ENCODE results near the gene KRTAP10-9. TPM values are rescaled to one million over a fixed set of nuclear protein-coding genes. Genes with fewer than 3 reads are reported as not detected.

The KRTAP10-9 gene
- total RNA-seq, 1 donor from 2014 or later, result not detected

DNA sequence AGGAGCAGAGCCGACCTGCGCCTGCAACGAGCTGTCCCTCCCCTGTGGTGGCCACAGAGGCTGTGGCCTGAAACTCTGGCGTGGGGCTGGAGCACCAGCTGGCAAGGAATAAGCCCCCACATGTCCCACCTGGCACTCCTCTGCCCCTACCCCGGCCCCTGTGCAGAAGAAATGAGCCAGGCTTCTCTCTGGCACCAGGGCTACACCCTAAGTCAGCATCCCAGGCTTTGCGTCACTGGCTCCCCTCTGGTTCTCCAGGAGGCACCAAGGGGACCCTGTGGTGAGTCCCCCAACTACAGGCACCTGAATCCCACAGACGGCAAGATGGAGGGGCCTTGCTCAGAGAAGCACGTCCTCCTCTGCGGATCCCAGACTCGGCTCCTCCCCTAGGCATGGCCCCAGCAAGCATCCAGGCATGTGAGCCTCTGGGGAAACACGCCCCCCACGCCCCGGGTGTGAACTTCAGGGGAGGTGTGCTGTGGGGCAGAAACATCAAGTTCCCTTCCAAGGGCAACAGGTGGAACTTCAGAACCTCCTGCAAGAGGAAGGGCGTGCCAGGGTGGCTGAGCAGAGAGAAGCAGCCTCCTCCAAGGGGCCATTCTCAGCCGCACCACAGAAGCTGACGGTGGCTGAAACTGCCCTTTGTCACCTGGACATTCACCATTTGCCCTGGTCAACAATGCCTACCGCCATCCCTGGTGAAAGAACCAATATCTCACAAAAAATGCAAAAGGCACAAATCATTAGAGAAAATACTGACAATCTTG is 23.6 kb upstream of the KRTAP10-9 start:
- DNase-seq (ENCODE audit: low read depth) (no peak), FAIRE-seq (no peak)
- H3K4me3 ChIP-seq (ENCODE audit: insufficient read depth, low read depth, low read length), result no peak overlapping the region
- H3K9me3 Mint-ChIP-seq (ENCODE audit: unreplicated experiment), result peaks cover 11% of the 10 kb centered on the region
- no peak overlapping the region for H3K4me3 Mint-ChIP-seq (ENCODE audit: unreplicated experiment)
- TF ChIP-seq, protein P1, sequence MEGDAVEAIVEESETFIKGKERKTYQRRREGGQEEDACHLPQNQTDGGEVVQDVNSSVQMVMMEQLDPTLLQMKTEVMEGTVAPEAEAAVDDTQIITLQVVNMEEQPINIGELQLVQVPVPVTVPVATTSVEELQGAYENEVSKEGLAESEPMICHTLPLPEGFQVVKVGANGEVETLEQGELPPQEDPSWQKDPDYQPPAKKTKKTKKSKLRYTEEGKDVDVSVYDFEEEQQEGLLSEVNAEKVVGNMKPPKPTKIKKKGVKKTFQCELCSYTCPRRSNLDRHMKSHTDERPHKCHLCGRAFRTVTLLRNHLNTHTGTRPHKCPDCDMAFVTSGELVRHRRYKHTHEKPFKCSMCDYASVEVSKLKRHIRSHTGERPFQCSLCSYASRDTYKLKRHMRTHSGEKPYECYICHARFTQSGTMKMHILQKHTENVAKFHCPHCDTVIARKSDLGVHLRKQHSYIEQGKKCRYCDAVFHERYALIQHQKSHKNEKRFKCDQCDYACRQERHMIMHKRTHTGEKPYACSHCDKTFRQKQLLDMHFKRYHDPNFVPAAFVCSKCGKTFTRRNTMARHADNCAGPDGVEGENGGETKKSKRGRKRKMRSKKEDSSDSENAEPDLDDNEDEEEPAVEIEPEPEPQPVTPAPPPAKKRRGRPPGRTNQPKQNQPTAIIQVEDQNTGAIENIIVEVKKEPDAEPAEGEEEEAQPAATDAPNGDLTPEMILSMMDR (IDR thresholded peaks at IDR 0.05; ENCODE audit: insufficient read depth, low read depth, low read length), result no peak
- TF ChIP-seq EZH2 (IDR thresholded peaks at IDR 0.05; ENCODE audit: insufficient read depth, low read length), result no peak
- H3K79me2 ChIP-seq (ENCODE audit: insufficient read depth, low read length), result no peaks in the 10 kb centered on the region
- peaks cover 41% of the 10 kb centered on the region for H3K27me3 Mint-ChIP-seq (ENCODE audit: low read depth, unreplicated experiment)
- H3K27ac Mint-ChIP-seq (ENCODE audit: unreplicated experiment), result no peak overlapping the region
- H3K4me1 Mint-ChIP-seq (ENCODE audit: low read depth, unreplicated experiment), result no peaks in the 10 kb centered on the region
- peaks cover 2% of the 10 kb centered on the region for H3K36me3 Mint-ChIP-seq (ENCODE audit: low read depth, unreplicated experiment)
- H3K27ac ChIP-seq (ENCODE audit: low read depth, low read length), result no peak overlapping the region
- no peaks in the 10 kb centered on the region for H4K20me1 ChIP-seq (ENCODE audit: insufficient read depth, low read length)
- peaks cover 3% of the 10 kb centered on the region for H3K9me3 ChIP-seq (ENCODE audit: insufficient read depth, low read depth, low read length)
- no peak overlapping the region for H3K4me2 ChIP-seq (ENCODE audit: low read length)
- H3K27me3 ChIP-seq (ENCODE audit: insufficient read depth, low read length), result no peaks in the 10 kb centered on the region
- no peak overlapping the region for H2AFZ ChIP-seq (ENCODE audit: low read depth, low read length)
- H3K36me3 ChIP-seq (ENCODE audit: insufficient read depth, low read length), result no peaks in the 10 kb centered on the region
- H3K4me1 ChIP-seq (ENCODE audit: insufficient read depth, low read length), result no peaks in the 10 kb centered on the region
- no peak overlapping the region for H3K9ac ChIP-seq (ENCODE audit: low read length)

DNA sequence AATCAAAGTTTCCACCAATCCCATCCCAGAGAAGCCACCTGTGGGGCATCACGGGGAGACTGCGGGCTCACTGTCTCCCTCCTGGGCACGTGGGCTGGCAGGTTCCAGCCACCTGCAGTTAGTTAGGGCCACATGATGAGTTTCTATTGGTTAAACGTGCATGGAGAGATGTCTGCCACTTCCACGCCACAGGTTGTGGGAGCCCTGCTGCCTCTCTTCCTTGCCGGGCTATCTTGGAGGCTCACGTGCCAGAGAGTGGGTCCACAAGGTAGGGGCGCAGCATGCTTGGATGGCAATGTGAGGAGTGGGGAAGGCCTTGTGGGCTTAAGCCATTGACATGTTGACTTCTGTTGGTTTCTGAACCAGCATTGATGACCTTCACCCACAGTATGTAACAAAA is 23.0 kb upstream of the KRTAP10-9 start:
- Mint-ChIP-seq H3K27me3 (ENCODE audit: low read depth, unreplicated experiment) (peaks cover 41% of the 10 kb centered on the region), H3K27ac (ENCODE audit: unreplicated experiment) (no peak overlapping the region), H3K36me3 (ENCODE audit: low read depth, unreplicated experiment) (peaks cover 2% of the 10 kb centered on the region), H3K4me1 (ENCODE audit: low read depth, unreplicated experiment) (no peaks in the 10 kb centered on the region), H3K9me3 (ENCODE audit: unreplicated experiment) (peaks cover 10% of the 10 kb centered on the region), H3K4me3 (ENCODE audit: unreplicated experiment) (no peak overlapping the region)
- Histone ChIP-seq H3K27ac (ENCODE audit: low read depth, low read length) (no peak overlapping the region), H3K36me3 (ENCODE audit: insufficient read depth, low read length) (no peaks in the 10 kb centered on the region), H3K4me1 (ENCODE audit: insufficient read depth, low read length) (no peaks in the 10 kb centered on the region), H3K4me2 (ENCODE audit: low read length) (no peak overlapping the region), H2AFZ (ENCODE audit: low read depth, low read length) (no peak overlapping the region), H3K9me3 (ENCODE audit: insufficient read depth, low read depth, low read length) (peaks cover 3% of the 10 kb centered on the region), H4K20me1 (ENCODE audit: insufficient read depth, low read length) (no peaks in the 10 kb centered on the region), H3K9ac (ENCODE audit: low read length) (no peak overlapping the region), H3K4me3 (ENCODE audit: insufficient read depth, low read depth, low read length) (no peak overlapping the region), H3K79me2 (ENCODE audit: insufficient read depth, low read length) (no peaks in the 10 kb centered on the region), H3K27me3 (ENCODE audit: insufficient read depth, low read length) (no peaks in the 10 kb centered on the region)
- TF ChIP-seq, protein P1 (IDR thresholded peaks at IDR 0.05; ENCODE audit: insufficient read depth, low read depth, low read length), result no peak
- no peak for TF ChIP-seq EZH2 (IDR thresholded peaks at IDR 0.05; ENCODE audit: insufficient read depth, low read length)
- DNase-seq (ENCODE audit: low read depth) (no peak), FAIRE-seq (no peak)

DNA sequence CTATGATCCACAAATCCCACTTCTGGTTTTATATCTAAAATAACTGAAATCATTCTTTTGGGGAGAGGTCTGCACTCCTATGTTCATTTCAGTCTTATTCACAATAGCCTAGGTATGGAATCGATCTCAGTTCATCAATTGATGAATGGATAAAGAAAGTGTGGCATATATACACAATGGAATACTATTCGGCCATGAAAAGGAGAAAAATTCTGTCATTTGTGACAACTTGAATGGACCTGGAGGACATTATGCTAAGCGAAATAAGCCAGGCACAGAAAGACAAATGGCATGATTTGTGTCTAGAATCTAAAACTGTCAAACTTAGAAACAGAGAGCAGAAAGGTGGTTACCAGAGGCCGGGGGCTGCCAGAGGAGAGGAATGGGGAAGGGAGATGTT is 20.4 kb upstream of the KRTAP10-9 start:
- H3K4me1 ChIP-seq (ENCODE audit: insufficient read depth, low read length), result no peaks in the 10 kb centered on the region
- H3K9ac ChIP-seq (ENCODE audit: low read length), result no peak overlapping the region
- H3K4me3 Mint-ChIP-seq (ENCODE audit: unreplicated experiment), result no peak overlapping the region
- H4K20me1 ChIP-seq (ENCODE audit: insufficient read depth, low read length), result no peaks in the 10 kb centered on the region
- no peaks in the 10 kb centered on the region for H3K4me1 Mint-ChIP-seq (ENCODE audit: low read depth, unreplicated experiment)
- no peak overlapping the region for H2AFZ ChIP-seq (ENCODE audit: low read depth, low read length)
- H3K27me3 Mint-ChIP-seq (ENCODE audit: low read depth, unreplicated experiment), result peaks cover 29% of the 10 kb centered on the region
- DNase-seq (ENCODE audit: low read depth) (no peak), FAIRE-seq (no peak)
- no peak overlapping the region for H3K27ac Mint-ChIP-seq (ENCODE audit: unreplicated experiment)
- peaks cover 21% of the 10 kb centered on the region for H3K9me3 Mint-ChIP-seq (ENCODE audit: unreplicated experiment)
- no peak overlapping the region for H3K4me3 ChIP-seq (ENCODE audit: insufficient read depth, low read depth, low read length)
- no peak for TF ChIP-seq EZH2 (IDR thresholded peaks at IDR 0.05; ENCODE audit: insufficient read depth, low read length)
- TF ChIP-seq, protein P1 (IDR thresholded peaks at IDR 0.05; ENCODE audit: insufficient read depth, low read depth, low read length), result no peak
- no peak overlapping the region for H3K4me2 ChIP-seq (ENCODE audit: low read length)
- no peaks in the 10 kb centered on the region for H3K36me3 ChIP-seq (ENCODE audit: insufficient read depth, low read length)
- H3K27ac ChIP-seq (ENCODE audit: low read depth, low read length), result no peak overlapping the region
- H3K79me2 ChIP-seq (ENCODE audit: insufficient read depth, low read length), result no peaks in the 10 kb centered on the region
- H3K27me3 ChIP-seq (ENCODE audit: insufficient read depth, low read length), result no peaks in the 10 kb centered on the region
- peaks cover 3% of the 10 kb centered on the region for H3K9me3 ChIP-seq (ENCODE audit: insufficient read depth, low read depth, low read length)
- H3K36me3 Mint-ChIP-seq (ENCODE audit: low read depth, unreplicated experiment), result peaks cover 2% of the 10 kb centered on the region

All from astrocyte (in vitro differentiated cells and primary cell).